ENCODE results near the gene CERKL.

DNA sequence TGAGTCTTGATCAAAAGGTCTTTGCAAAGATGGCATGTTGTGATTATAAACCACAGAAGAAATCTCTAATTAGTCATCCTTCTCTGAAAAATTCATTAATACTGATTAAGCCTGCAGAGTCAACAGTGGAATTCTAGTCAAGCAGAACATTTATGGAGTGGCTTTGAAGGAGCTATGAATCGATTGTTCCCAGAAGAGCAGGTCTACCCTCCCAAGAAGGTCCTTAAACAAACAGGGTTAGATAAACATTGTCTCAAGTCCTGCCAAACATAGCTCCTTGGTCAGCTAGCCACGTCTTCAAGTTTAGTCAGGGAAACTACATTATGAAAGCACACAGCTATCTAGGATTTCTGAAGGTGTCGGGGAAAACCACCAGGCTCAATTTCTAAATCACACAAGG is 110.8 kb downstream of the CERKL start:
- TF ChIP-seq NR3C1 (CRISPR knock-in tag; IDR thresholded peaks at IDR 0.05) (no peak), CTCF (CRISPR knock-in tag; IDR thresholded peaks at IDR 0.05) (no peak), REST (IDR thresholded peaks at IDR 0.05; ENCODE audit: borderline replicate concordance in 1 of 2, low read depth in 1 of 2, low read length in 2 of 2) (no peak), YY1 (IDR thresholded peaks at IDR 0.05; ENCODE audit: insufficient read depth, insufficient replicate concordance, low read depth, low read length) (no peak), ZNF407 (CRISPR knock-in tag; IDR thresholded peaks at IDR 0.05; ENCODE audit: not compliant biosample characterization) (no peak), ZNF563 (CRISPR knock-in tag; IDR thresholded peaks at IDR 0.05) (no peak), ELF4 (CRISPR knock-in tag; IDR thresholded peaks at IDR 0.05; ENCODE audit: borderline replicate concordance) (no peak), FOXO4 (CRISPR knock-in tag; conservative IDR thresholded peaks at IDR 0.05) (no peak), CEBPZ (IDR thresholded peaks at IDR 0.05; ENCODE audit: low read length) (no peak), POLR2A (IDR thresholded peaks at IDR 0.05; ENCODE audit: insufficient read depth in 1 of 2, low read depth in 2 of 2, low read length in 2 of 2) (no peak)
